Stromal cell of bone marrow (primary cell): ENCODE results near the gene RHEB.

Experiments used
- DNase-seq: peaks from one replicate; pipeline ENCODE4 v3.0.0-alpha.2; 2012; ENCODE audit warnings: low read depth

Gene RHEB

DNA sequence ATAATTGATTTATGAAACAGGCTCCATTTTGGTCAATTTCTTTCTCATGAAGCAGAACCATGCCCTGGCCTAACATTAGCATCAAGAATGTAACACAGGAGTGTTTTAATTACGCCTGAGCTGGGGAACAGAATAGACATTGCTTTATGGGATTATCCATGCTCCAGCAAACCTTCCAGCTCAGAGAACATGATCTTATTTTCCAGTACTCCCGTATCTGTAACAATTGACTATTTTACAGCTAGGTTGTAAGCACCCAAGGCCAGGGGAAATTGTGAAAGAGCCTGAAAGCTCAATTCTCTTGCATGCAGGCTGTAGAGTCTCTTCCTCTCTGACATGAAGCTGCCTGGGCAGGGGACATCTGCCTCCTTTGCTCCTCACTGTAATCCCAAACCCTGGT lies 49.0 kb downstream of the RHEB start:
- DNase-seq: no peak

DNA sequence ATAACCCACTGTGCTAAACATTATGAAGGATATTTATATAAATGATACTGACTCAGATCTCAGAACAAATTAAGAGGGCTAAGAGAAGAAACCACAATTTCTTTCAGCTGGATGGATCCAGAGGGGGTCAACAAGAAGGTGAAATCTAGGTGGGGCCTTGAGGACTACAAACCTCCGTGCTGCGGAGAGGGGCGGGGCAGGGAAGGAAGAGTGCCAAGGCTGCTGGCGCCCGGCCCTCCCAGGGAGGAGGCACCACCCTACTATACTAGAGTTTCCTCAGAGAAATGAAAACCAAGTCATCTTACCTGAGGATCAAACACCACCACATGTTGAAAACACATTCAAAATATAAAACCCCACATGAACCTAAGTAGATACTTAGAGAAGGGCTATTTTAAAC lies 50.4 kb downstream of the RHEB start:
- no peak for DNase-seq

DNA sequence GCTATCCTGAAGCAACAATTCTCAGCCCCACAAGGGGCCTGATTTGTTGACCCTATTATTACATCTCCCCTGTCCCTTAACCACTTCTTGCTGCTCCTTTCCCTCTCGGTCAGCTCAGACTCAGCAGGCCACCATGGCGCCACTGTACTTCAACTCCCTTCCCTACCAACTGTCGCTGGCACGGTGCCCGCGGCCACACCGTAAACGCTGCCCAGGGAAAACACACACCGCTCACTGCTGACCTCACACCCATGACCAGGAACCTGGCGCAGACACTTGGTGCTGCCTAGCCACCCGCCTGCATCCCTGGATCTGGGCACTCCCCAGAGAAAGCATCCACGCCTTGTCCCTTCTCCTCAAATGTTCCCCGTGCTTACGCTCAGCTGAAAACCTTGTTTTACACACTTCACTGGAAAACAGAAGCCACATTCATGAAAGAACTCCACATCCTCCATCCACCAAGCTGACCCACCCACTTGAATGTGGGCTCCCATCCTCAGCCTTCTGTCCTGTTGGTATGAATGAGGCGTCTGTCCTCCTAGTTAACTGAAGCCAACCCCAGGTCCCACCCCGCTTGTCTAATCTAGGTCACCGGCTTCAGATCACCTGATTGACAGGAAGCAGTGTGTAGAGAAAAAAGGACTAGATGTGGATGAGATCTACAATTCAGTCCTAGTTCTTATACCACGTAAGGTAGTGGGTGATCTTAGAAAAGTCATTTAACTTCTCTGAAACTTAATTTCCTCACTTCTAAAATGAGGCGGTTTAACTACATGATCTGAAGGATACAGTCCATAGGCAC lies 51.3 kb downstream of the RHEB start:
- no peak for DNase-seq

DNA sequence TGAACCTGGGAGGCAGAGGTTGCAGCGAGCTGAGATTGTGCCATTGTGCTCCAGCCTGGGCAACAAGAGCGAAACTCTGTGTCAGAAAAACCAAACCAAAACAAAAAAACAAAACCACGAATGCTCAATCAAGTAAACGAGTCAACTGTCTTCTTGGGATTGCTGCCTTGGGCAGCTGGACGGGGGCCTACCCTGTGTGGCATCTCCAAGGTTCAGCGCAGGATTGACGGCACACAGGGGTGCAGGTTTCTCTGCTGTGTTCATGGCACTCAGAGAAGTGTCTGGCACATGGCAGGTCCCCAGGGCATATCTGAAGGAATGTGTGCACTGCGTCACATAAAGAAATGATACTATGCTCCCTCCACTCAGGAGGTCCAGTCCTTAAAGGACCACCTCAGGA lies 54.5 kb downstream of the RHEB start:
- no peak for DNase-seq

DNA sequence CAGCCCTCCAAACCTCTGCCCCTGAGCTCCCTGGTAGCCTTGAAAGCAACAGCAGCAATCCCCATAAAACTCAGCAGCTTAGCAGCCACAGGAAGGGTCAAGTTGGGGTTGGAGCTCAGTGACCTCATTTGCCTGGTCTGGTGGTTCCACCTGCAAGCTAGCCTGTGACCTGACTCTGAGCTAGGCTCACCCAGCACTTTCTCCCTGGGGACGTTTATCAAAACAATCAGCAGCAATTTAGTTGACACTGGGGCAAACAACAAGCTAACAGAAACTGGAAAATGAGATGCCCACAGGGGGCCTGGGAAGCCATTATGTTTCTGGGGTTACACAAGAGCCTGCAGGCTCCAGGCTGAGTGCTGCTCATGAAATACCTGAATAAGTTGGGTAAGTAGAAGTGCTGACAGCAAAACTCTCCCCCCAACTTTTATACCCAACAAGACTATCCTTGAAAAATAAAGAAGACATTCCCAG lies 57.4 kb downstream of the RHEB start:
- no peak for DNase-seq

DNA sequence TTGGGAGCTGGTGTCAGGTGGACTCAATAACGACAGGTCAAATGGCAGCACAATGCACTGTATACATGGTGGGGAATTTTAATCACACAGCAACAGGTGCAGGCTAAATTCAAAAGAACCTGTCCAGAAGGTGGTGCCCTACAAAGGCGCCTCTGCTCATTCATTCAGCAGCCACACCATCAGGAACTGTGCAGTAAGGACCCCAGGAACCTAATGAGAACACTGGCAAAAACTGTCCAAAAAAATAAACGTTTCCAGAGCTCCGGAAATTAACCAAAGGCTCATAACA lies 57.8 kb downstream of the RHEB start:
- no peak for DNase-seq

DNA sequence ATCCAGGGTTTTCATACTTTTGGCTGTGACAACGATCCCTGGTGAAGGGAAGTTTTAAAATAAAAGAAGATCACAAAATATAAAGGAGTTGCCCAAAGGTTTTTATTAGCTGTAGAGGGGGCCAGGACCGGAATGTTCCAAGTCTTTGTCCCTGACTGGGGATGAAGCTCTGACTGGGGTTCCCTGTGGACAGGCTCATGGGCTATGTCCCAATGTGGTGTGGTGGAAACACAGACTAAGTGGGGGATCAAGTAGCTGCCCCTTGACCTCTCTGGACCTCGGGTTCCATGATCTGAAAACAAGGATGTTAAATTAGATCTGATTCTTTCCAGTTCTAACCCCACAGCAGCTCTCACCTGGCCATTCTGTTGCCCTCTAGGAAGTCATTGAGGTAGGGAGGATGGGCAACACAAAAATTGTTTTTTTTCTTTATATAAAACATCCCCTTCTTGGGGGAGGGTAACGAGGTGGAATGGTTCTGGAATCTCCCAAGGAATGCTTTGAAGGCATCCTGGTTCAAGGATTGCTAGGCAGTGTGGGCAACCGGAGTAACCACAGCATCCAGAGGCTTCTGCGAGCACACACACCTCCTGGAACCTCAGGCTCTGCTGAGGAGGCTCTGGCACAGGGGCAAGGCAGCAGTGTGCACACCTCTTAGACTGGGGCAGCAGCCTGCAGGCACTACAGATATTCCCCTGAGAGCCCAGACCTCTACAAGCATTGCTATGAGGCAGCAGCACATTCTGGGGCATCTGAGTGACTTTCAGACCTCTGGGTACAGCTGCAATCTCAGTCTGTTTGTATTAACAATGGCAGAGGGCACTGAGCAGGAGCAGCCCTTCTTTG lies 58.4 kb downstream of the RHEB start:
- no peak for DNase-seq

DNA sequence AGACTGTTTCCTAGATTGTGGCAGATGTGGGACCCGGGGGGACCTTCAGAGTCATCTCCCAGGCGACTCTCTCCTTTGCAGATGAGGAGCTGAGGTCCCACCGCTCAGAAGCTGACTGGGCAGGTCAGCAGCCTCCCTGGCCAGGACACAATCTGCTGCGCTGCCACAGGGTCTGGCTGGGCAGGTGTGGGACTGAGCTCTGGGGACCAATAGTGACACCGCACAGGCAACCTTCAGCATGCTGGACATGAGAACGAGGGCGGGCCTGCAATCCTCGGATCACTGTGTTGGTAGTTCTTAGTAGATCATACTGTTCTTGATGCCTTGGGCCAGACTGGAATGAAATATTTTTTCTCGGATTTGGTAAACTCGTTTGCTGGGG lies 59.2 kb downstream of the RHEB start:
- no peak for DNase-seq

DNA sequence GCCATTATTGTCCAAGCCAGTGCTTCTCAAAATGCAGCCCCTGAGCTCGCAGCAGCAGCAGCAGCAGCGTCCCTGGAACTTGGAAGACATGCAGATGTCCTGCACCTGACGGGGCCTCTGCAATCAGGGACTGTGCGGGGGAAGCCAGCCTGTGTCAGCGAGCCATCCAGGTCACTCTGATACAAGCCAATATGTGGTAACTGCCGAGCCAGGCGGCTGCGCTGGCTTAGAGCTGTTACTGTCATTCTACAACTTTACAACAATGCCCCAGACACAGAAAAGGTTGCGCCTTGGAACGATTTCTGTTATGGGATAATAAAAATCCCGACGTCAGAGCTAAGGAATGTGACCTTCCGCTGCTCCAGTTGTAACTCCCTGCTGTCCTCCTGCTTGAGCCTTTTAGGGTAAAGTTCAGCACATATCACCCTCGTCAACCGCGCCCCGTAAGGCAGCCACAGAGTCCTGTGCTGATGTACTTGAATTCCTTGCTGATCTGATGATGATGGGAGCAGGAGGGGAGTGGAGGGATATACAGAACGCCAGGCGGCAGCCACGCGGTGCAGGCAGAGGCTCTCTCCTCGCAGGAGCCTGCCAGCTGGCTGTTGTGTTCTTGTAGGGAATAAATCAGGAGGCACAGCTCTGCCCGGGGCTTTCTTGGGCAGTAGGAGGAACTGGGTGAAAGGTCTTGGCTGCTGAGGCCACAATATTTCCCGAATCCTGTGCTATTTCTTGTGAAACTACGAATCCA lies 59.8 kb downstream of the RHEB start:
- DNase-seq: peak; percentile 73

DNA sequence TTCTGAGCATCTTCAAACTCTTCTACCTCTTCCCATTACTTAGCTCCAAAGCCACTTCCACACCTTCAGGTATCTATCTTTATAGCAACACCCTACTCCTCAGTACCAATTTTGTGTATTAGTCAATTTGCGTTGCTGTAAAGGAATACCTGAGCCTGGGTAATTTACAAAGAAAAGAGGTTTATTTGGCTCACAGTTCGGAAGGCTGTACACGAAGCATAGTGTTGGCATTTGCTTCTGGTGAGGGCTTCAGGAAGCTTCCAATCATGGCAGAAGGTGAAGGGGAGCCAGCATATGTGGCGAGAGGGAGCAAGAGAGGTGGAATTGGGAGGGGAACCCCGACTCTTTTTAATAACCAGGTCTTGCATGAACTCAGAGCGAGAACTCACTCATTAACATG lies 62.2 kb downstream of the RHEB start:
- DNase-seq: no peak

DNA sequence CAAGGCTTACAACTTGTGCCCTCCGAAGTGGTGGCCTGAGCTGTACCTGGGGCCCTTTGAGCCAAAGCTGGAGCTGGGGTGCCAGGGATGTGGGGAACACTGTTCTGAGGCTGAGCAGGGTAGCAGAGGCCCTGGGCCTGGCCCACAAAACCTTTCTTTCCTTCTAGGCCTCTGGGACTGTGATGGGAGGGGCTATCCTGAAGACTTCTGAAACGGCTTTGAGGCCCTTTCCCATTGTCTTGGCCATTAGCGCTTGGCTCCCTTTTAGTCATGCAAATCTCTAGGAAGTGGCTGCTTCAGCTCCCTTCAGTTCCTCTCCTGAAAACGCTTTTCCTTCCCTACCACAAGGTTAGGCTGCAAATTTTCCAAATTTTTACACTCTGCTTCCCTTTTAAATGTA lies 62.9 kb downstream of the RHEB start:
- no peak for DNase-seq

DNA sequence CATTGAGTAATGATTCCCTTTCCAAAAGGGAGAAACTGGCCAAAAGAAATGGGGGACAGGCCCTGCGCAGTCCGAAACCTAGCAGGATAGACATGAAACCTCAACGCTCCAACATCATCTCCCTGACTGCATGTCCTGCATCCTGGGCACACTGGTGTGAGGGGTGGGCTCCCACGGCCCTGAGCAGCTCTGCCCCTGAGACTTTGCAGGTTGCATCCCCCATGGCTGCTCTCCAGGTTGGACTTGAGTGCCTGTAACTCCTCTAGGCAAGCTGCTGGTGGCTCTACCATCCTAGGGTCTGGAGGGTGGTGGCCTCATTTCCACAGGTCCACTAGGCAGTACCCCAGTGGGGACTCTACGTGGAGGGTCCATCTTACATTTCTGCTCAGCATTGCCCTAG lies 63.4 kb downstream of the RHEB start:
- DNase-seq: no peak

DNA sequence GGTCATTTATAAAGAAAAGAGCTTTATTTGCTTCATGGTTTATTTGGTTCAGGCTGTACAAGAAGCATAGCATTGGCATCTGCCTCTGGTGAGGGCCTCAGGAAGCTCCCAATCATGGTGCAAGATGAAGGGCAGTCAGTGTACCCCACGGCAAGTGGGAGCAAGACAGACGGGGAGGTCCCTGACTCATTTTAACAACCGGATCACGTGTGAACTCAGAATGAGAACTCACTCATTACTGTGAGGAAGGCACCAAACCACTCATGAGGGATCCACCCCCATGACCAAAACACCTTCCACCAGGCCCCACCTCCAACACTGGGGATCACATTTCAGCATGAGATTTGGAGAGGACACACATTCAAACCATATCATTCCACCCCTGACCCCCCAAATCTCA lies 64.0 kb downstream of the RHEB start:
- DNase-seq: no peak

DNA sequence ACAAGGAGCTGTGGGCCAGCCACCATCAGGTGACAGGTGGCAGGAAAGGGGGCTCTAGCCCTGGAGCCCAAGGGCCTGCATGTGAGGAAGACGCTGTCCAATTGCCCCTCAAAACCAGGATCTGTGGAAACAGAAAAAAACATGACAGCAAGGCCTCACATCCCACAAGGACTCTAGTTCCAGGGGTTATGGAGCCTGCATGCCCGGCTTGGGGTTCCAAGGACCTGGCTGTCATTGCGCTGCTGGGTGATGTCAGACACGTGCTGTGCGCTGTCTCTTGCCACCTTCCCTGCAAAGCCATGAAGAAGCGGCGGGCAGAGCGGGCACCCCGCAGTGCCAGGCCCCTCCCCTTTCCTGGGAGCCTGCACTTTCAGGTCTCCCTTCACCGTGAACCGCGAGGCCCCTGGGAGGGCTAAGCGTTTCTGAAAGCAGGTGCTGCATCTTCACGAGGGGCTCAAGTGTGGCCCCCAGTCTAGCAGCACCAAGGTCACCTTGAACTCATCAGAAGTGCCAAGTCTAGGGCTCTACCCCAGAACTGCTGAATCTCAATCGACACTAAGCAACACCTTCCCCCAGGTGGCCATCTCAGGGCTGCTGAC lies 64.7 kb downstream of the RHEB start:
- no peak for DNase-seq

DNA sequence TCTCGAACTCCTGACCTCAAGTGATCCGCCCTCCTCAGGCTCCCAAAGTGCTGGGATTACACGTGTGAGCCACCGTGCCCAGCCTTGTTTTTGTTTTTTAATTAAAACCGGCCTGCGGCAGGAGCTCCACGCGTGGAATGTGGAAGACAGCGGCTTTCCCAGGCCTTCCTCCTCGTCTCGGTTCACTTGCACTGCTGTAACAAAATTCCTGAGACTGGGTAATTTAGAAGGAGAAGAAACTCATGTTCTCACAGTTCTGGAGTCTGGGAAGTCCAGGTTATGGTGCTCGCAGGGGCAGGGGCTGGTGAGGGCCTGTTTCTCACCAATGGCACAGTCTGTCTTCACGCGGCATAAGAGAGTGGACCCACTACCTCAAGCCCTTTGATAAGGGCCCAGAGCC lies 65.4 kb downstream of the RHEB start:
- DNase-seq: no peak

DNA sequence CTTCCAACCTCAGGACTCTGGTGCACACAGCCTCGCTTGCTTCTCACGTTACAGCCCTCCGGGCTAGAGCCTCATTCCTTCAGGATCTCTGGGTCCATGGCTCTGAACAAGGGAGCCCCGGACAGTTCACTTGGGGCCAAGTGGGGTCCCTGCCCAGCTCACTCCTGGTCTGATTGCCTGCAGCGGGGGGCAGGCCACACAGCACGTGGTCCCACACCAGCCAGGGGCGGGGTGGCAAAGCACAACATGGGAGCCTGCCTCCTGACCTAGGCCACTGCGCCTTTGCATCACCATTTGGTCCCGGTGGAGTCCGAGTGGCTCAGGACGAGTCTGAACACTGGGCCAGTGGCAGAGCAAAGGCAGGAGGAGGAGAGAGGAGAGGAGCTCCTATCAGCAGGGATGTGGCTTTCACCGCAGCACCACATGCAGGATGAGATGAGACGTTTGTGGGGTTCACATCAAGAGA lies 66.3 kb downstream of the RHEB start:
- DNase-seq: no peak

DNA sequence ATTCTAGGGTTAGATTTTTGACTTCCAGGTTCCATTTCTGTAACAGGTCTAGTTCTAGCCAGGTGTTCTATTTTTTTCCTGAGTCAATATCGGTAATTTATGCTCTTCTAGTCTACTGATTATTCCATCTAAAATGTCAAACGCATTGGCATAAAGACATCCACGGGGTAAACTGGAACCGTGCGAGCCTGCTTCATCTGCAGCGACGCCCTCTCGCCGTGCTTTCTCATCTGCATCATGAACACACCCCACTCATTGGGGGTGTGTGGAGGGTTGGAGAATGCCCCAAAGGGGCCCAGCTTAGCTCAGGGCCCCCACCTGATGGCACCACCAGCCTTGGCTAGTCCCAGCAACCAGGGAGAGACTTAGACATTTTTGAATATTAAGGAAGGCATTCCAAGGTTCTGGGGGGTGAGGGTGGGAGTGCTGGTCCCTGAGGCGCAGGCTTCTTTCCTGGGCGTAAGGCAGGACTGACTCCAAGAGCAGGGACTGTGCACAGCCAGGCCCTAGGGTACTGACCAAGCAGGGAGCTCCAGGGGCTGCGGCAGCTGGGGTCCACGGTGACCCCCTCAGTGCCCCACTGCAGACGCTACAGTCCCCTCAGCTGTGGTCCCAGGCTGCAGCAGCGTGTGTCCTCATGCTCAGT lies 66.9 kb downstream of the RHEB start:
- DNase-seq: no peak

DNA sequence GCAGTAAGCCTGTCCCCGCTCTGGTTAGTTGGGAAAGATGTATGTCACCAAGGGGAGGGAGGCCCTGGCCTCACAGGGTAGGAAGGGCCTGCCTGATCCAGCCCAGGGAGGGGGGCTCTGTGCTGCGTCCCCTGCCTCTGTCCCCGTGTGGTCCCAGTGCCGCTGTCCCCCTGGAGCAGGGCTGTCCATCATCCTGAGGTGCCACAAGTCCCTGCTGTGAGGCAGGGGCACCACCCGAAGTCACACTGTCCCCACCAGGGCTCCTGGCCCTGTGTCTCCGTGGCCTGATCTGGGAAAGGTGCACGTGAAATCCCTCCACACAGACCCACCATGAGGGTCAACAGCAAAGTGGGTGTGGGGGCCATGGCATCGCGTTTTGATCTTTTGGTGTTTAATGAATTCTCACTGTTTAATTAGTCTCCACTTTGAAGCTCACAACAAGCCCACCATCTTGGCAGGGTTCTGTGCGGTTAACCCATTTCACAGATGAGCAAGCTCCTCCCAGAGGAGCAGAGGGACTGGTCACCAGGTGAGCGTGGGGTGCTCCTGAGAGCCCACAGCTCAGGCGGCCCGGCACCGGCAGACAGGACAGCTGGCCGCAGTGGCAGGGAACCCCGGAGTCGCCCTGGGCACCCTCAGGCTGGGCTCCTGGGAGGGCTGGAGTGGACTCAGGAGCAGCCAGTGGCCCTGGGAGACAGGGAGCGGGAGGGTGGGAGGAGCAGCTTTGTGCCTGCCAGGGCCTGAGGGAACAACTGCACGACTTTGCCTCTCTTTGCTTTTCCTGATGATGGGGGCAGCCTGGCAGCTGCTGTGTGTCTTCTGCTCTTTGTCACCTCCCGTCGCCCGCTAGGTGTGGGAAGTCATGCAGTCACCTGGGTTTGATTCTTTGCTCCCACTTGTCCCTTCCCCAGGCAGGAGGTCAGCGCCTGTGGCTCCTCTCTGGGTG lies 67.8 kb downstream of the RHEB start:
- DNase-seq: no peak

DNA sequence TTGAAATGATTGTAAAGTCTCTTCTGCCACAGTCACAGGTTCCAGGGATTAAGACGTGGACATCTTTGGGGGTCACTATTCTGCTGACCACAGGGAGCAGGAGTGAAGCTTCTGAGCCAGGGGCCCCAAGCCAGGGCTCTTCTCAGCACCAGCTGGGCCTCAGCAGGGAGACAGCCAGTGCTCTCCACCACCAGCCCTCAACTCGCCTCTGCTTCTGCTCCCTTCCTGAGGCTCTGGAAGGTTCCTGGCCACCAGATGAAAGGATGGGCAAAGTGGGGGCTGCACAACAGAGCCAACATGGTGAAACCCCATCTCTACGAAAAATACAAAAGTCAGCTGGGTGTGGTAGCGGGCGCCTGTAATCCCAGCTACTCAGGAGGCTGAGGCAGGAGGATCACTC lies 68.5 kb downstream of the RHEB start:
- DNase-seq: no peak

DNA sequence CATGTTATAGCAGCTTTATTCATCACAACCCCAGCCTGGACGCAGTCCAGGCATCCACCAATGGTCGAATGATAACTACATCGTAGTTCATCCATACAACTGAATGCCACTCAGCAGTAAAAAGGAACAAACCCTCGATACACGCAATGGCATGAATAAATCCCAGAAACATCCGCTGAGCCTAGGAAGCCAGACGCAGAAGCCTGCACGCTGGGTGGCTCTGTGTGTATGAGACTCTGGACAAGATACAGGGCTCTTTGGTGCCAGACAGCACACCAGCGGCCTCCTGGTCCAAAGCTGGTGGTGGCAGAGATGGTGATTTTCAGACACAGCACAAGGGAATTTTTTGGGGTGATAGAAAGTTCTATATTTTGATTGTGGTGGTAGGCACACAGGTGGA lies 69.7 kb downstream of the RHEB start:
- DNase-seq: no peak
